GM12872 (cell line): ENCODE data around the gene APOBEC3A.

ENCODE experiments used
- TF ChIP-seq, protein P1 (sequence below): IDR thresholded peaks from 3 replicates; pipeline ENCODE4 v1.5.1; 2011; ENCODE audit warnings: low read depth, mild to moderate bottlenecking, low read length, moderate library complexity; ENCODE audit not compliant: insufficient read depth

The APOBEC3A gene

DNA sequence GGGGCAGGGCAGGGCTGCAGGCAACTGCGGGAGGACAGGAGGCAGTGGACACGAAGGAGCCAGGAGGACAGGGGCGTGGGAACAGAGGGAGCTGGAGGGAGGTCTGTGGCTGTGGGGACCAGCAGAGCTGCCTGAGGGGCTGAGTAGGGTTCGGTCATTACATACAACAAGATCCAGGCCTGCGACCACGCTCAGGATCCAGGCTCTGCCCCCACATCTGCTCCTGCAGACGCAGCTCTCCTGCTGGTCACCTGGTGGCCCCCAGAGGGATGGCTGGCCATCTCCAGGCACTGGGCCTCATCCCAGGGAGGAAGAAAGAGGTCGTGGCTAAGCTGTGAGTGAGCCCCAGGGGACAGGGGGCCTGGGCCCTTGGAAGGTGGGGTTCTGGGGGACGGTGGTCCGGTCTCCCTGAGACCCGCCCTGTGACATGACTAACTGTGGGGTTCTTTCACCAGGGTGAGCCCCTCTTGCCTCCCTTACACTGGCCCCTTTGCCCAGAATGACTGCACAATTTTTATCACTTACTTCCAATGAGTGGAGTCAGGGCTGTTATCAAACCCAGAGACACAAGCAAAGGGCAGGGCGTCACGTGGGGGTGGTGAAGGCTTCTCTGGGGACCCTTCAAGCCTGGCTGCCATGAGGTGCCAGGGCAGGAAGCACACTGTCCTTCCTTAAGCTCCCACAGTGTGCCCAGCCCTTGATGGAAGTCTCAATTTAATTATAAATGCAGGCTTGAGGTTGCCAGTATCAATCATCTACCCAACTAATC is 6.7 kb upstream of the APOBEC3A start:
- TF ChIP-seq, protein P1, sequence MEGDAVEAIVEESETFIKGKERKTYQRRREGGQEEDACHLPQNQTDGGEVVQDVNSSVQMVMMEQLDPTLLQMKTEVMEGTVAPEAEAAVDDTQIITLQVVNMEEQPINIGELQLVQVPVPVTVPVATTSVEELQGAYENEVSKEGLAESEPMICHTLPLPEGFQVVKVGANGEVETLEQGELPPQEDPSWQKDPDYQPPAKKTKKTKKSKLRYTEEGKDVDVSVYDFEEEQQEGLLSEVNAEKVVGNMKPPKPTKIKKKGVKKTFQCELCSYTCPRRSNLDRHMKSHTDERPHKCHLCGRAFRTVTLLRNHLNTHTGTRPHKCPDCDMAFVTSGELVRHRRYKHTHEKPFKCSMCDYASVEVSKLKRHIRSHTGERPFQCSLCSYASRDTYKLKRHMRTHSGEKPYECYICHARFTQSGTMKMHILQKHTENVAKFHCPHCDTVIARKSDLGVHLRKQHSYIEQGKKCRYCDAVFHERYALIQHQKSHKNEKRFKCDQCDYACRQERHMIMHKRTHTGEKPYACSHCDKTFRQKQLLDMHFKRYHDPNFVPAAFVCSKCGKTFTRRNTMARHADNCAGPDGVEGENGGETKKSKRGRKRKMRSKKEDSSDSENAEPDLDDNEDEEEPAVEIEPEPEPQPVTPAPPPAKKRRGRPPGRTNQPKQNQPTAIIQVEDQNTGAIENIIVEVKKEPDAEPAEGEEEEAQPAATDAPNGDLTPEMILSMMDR, result no peak

DNA sequence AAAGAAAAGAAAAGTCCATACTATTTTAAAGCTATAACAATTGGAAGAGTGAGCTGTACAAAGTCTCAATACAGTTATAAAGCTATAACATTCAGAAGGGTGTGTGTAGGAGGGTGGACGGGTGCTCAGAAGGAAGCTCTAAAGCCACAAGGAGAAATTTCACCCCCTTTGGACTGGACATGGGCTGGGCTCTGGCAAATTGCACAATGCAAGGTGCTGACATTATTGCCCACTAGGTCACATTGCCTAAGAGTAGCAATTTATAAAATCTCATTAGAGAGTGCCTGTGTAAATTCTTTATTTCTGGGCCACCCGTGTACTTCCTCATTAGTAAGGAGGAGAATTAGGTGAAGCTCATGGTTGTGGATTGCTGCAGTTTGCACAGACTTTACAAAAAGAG is 5.7 kb upstream of the APOBEC3A start:
- TF ChIP-seq, protein P1, result no peak

DNA sequence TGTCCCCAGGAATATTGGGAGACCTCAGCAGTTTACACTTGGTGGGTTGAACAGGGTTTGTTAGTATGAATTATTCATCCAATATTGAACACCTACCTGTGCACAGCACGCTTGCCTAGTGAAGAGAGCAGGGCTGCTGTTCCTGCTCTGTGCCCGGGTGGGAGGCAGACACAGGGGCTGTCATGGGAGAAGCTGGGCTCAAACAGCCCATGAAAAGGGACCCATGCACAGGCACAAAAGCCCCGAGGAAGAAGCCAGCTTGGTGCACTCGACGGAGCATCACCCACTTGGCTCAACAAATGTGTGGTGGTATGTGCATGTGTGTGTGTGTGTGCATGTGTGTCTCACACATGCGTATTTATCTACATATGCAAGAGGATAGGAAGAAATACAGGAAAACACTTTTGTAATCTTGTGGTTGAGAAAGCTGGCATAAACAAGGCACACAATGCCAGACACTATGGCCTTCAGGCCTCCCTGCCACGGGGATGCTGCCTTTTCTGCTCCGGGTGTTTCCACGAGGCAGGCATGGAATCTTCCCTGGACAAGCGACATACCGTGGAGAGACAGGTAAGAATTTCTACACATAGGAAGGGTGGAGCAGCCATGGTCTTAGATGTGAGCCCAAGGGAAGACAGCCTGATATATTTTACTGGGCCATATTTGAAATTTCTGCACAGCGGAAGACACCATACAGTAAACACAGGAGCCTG is 5.0 kb upstream of the APOBEC3A start:
- TF ChIP-seq, protein P1, result no peak

DNA sequence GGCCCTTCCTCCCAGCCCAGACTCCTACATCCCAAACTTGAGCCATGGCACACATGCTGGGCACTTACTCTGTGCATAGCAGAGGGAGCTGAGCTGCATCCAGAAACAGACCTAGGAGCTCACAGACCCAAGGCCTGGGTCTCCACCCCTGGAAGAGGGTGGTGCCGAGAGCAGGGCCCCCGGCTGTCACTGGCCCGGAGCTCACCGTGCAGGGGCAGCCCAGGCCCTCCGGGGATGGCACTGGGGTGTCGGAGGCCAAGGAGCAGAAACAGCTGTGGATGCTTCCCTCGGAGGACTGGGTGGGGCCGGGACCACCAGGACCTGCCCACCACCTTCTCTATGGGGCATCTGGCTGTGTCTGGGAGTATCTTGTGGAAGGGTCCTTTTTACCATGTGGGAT is 4.3 kb upstream of the APOBEC3A start:
- TF ChIP-seq, protein P1, result no peak

DNA sequence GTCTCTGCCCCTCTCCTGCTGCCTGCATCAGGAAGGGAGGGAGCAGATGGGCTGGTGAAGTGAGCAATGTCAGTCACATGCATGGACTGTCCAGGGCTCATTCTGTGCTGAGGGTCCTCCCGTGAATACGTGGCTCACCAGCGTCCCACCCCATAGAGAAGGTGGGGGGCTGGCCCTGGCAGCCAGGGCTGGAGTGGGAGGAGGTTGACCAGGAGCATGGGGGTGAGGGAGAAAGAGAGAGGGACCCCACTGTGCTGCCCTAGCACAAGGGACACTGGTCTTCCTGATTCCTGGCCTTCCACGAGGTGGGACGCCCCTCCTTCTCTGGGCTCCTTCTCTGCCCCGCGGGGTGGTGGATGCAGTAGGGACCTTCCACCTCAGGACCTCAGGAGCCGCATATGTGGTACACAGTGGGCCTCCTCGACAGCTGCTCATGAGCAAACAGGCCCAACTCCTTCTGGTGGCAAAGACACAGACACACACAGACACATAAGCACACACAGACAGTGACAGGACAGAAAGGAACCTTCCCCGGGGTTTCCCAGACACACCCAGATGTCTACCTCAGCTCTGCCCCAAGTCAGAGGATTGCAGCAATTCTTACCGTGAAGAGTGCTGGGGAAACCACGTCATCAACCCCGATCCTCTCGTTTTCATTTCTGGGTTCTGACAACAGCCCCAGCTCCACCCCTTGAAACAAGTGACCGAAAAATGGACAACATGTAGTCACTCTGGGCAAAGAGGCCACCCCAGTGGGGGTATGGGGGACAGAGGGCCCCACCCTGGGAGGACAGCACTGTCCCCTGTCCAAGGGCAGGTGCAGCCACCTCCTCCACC is 3.6 kb upstream of the APOBEC3A start:
- TF ChIP-seq, protein P1, result no peak

DNA sequence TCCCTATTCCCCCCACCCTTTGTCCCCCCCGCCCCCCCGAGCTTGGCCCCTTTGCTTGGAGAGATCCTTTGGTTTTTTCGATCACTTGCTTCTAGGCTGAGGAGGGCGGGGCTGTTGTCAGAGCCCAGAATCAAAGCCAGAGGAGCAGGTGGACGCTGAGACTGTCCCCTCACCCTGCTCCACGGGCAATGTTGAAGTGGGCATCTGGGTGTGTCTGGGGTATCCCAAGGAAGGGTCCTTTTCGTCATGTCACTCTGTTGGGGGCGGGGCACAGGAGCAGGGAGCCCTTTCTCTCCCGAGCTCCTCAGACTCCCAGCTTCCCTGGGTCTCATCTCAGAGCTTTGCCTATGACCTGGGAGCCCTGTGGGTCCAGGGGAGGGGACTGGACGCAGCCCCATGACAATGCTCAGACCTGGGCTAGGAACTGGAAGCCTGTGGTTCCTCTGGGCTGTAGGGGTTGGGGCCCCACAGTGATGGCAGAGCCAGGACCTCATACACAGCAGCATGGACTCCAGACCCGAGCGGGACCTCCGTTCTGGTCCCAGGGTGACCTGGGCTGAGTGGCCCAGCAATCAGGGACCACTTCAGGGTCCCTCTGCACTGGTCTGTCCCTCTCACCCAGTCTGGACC is 2.9 kb upstream of the APOBEC3A start:
- TF ChIP-seq, protein P1, result no peak
